NCI-H146 treated with DMSO at 0.1 percent for 48 hours (cell line): ENCODE results near the gene C2orf78.
"Not testable (repeated sequence)": the region's sequence is repeated elsewhere in the genome, so short reads cannot be mapped to it uniquely, and the experiment has no call there.

Experiments used
- DNase-seq: peaks from one replicate; lab custom pipeline; 2025; ENCODE audit not compliant: unreplicated experiment; lab: John Stamatoyannopoulos, UW

Gene C2orf78

DNA sequence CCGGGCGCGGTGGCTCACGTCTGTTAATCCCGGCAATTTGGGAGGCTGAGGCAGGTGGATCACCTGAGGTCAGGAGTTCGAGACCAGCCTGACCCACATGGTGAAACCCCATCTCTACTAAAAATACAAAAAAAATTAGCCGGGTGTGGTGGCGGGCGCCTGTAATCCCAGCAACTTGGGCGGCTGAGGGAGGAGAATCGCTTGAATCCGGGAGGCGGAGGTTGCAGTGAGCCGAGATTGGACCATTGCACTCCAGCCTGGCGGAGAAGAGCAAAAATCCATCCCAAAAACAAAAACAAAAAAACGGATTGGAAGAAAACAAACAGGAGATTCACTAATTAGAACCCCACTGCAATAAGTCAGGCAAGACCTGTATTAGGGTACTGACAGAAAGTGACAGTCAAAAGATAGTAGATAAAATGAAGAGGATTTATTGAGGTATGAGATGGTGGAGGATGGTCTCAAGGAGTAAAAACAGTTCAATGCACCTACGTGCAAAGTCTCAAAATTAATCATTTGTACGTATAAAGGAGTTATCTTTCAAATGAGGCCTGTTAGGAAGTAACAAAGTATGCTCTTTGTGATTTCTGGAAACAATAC lies 5.0 kb upstream of the C2orf78 start:
- not testable (repeated sequence) for DNase-seq

DNA sequence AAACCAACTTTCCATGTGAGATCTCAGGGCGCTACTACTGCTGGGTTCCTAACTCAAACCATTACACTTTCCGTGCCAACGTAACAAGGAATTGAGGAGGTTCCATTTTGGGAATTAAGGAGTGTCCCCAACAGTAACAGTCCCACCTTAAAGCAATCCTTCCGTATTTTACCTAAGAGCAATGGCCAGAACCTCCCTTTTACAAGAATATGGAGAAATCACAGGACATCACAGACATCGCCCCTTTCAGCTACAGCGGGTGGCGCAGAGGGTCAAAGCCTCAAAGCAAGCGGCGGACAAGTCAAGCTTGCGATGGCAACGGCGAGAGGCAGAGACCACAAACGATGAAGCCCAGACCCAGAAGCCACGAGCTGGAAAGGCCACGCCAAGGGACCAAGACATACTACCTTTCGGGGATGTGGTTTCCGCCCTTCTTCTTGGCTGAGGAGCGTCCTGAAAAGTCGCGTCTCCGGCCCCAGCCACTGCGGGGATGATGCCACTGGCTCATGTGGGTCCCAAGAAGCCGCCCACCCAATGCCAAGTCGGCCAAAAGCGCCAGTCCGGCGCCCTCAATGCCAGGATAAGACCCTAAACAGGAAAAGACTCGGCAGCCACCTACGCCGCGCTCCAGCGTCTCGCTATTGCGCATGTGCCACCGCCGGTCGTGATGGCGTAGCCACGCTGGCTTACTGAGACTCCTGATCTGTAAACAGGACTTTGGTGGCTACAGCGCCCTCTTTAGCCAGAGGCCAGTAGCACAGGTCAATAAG lies 4.3 kb upstream of the C2orf78 start, which contains the start of gene DUSP11:
Gene DUSP11, minus strand, starts transcription at position 637 of the 770 bp plus-strand sequence. Its CDS starts 129 bp downstream, at position 508.
- peak; percentile 74 for DNase-seq

DNA sequence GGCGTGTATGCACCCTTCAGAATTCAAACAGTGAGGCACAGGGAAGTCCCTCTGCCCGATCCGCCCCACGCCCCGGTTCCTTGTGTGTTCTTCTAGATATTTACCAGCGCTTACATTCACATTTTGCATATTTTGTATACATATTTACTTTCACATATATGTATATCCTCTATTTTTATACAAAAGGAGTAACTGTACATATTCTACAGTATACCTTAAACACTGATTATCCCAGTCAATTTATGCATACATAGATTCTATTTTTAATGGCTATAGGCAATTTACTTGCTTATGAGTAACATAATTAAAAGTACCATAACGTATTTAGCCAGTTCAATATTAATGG lies 3.8 kb upstream of the C2orf78 start:
- DNase-seq: no peak

GRCh38 chr2:73783402-73783801 lies 581 bp upstream of the C2orf78 start:
- DNase-seq: not testable (repeated sequence)

- no peak for DNase-seq
These were observed 27.9 kb downstream of the C2orf78 start for GRCh38 chr2:73811878-73812277.

GRCh38 chr2:73812635-73813034 lies 28.7 kb downstream of the C2orf78 start:
- DNase-seq: no peak

GRCh38 chr2:73818296-73818695 lies 34.3 kb downstream of the C2orf78 start:
- DNase-seq: no peak

DNA sequence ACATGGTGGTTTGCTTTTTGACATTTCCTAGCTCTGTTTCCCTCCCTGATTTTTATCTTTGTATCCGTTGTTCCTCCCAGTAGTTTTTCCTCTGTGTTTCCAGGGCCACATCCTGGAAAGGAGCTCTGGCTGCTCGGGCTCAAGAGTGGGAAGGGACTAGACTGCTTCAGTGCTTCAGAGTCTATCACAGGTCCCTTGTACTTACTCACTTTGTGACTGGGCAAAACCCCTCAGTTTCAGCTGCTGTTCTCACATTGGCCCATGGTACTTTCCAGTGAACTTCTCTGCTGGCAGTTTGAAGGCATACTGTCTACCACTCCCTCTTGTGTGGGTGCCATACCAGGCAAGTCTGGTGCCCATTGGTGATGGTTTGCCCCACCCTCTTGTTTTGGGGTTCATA lies 37.2 kb downstream of the C2orf78 start:
- no peak for DNase-seq

- no peak for DNase-seq
These were observed 37.7 kb downstream of the C2orf78 start for GRCh38 chr2:73821669-73822068.

- DNase-seq: no peak
These were observed 38.3 kb downstream of the C2orf78 start for GRCh38 chr2:73822276-73822675.

- DNase-seq: no peak
These were observed 39.0 kb downstream of the C2orf78 start for GRCh38 chr2:73822991-73823390.

DNA sequence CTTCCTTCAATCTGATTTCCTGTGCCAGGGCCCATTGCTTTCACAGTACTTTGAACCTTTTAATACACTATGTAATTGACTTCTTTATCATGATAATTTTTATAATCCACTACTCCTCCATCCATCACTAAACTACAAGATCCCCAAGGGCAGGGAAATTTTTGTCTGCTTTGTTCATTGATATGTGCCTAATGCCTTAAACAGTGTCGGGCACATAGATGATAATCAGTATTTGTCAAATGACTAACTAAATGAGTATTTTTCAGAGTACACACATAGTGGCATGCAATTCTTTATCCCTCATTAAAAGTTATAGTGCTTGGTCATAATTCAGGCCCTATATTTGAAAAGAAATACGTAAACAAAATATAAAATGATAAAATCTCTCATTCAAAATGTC lies 39.4 kb downstream of the C2orf78 start:
- DNase-seq: no peak

DNA sequence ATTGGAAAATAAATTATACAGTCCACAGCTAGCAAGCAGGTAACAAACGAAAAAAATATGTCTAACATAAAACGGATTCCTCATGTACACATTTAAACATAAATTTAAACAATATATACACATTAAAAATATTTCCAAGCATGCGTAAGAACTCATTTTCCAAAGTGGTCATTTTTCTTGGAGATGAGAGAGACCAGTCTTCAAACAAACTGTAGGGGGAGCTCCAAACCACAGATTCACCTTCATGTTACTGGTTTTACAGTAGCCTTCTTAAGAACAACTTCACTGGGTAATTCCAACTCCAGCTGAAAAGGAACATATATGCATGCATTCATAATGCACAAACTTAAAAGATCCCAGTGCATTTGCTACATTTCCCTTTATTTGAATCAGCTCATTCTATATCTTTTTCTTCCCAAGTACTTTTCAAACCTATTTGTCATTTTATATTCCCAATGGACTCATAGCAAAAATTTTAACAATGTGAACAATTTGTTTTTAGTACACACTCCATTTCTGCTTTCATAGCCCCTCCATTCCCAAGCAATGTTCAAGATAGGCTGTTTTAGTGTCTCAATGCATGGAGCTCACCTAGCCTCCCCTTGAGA lies 40.0 kb downstream of the C2orf78 start:
- DNase-seq: peak; percentile 51

GRCh38 chr2:73825408-73825807 lies 41.4 kb downstream of the C2orf78 start:
- DNase-seq: no peak

GRCh38 chr2:73827018-73827417 lies 43.0 kb downstream of the C2orf78 start:
- DNase-seq: peak; percentile 38

- no peak for DNase-seq
These were observed 43.8 kb downstream of the C2orf78 start for GRCh38 chr2:73827660-73828388.

DNA sequence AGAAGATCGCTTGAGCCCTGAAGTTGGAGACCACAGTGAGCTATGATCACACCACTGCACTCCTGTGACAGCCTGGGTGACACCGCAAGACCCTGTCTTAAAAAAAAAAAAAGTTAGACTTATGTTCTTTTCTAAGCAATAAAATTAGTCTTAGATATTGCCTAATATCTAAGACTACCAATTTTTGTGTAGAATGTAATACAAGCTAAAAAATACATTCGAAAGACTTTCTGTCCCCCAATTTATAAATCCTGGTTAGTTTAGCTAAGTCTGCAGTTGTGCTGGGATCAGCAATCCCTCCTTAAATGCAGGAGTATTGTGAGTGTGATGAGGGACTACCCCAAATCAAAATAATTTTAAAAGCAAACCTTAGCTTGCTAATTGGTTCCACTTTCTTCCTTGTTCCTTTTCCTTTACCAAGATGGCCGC lies 44.4 kb downstream of the C2orf78 start:
- no peak for DNase-seq

GRCh38 chr2:73828818-73829570 lies 45.0 kb downstream of the C2orf78 start, which contains the start of gene STAMBP:
TSS of gene STAMBP (plus strand) at chr2:73828961. CDS start at chr2:73830857, 1,896 bp downstream.
- peak; percentile 95 for DNase-seq

DNA sequence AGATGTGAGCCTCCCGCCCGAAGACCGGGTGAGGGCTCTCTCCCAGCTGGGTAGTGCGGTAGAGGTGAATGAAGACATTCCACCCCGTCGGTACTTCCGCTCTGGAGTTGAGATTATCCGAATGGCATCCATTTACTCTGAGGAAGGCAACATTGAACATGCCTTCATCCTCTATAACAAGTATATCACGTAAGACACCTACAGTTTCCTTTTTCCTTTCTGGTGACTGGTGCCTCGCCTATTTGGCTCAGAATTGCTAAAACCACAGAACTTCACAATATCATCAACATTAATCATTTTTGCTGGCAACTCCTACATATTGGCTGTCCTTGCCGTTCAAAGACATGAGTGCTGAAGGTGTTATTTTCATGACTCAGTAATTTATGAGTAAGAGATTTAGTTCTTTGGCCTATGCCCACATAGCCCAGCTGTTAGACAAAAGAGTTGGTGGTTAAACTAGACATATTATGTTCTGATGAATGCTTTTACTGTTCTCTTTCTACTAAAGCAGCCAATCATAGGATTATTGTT lies 47.0 kb downstream of the C2orf78 start:
- no peak for DNase-seq

GRCh38 chr2:73832930-73833329 lies 48.9 kb downstream of the C2orf78 start:
- no peak for DNase-seq
